NCI-H1417 (cell line): ENCODE results near the gene SLC2A13.
"Not testable (repeated sequence)": the region's sequence is repeated elsewhere in the genome, so short reads cannot be mapped to it uniquely, and the experiment has no call there.

ENCODE experiments used
- DNase-seq, 3 experiments: peaks; one replicate each; lab custom pipeline; 2025; lab: John Stamatoyannopoulos, UW

SLC2A13 gene

DNA sequence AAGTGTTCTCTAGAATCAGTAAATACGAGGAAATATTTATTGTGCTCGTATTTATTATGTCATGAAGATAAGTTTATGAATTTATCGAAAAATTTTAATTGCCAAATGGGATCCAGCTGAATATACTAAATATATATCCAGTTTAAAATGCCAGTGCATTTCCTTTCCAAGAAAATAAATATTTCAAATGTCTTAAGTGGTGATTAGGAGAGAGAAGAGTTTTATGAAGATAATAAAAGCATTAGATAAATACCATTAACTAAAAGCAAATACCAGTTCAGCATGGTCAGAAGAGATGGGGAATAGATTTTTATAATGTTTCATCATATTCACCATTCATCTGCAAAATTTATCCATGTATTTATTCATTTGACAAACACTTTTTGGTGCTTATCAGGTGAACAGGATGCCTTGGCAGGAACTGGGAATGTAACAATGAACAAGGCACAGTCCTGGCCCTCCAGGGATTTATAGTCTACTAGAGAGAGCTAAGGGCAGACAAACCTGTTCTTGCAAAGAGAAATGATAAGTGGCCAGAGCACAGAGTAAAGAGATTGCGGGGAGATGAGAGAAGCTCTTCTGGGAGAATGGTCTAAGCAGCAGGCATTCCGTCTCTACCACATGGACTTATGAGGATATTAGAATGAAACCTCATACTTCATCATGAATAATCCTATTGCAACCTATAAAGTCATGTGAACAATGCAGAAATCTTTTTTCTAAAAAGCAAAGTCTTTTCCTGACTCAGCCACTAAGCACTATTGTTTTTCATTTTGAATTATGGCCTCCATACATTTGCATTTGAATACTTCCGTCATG lies 342.6 kb downstream of the SLC2A13 start:
- DNase-seq: peak in 1 of 3 experiments; percentile 27

DNA sequence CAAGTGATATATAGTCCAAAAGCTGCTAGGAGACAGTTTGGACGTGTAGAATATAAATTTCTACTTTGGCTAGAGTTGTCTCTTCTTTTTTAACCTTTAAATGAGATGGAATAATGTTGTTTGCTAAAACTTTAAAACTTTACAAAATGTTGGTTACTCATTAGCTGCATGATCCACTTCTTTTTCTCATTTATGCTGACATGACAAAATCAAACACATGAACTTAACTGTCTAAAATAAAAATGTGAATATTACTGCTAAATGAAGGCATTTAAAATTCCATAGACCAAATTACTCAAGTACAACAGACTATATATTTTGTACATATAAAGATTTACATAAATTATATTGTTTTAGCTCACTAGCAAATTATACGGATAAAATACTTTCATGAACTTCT lies 350.4 kb downstream of the SLC2A13 start:
- no peak for DNase-seq

DNA sequence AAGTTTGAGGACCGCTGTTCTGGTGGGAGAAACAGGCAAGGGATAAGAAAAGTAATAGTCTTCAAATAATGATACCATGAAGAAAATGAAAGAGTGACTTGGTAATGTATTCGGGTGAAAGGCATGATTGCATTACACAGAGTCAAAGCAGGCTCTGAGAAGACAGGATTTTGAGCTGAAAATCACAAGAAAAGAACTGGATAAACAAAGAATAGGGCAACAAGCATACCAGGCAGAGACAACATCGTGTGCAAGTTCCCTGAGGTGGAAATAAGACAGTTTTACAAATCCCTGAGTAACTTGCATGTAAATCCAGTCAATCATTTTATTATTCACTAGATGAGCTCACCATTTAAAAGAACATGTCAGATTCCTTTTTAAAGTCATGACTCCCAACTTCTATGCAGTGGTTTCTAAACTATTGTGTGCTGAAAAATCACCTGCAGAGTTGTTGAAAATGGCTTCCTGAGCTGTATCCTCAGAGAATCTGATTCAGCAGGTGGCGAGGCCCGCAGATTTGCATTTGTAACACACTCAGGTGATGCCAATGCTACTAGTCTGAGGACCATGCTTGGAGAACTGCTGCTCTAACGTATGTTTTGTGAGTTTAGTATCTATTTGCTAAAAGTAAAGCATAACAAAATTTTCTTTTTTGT lies 353.3 kb downstream of the SLC2A13 start:
- DNase-seq: no peak

DNA sequence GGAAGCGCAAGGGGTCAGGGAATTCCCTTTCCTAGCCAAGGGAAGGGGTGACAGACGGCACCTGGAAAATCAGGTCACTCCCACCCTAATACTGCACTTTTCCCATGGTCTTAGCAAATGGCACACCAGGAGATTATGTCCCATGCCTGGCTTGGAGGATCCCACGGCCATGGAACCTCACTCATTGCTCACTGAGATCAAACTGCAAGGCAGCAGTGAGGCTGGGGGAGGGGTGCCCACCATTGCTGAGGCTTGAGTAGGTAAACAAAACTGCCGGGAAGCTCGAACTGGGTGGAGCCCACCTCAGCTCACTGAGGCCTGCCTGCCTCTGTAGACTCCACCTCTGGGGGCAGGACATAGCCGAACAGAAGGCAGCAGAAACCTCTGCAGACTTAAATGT lies 359.7 kb downstream of the SLC2A13 start:
- DNase-seq: not testable (repeated sequence)

DNA sequence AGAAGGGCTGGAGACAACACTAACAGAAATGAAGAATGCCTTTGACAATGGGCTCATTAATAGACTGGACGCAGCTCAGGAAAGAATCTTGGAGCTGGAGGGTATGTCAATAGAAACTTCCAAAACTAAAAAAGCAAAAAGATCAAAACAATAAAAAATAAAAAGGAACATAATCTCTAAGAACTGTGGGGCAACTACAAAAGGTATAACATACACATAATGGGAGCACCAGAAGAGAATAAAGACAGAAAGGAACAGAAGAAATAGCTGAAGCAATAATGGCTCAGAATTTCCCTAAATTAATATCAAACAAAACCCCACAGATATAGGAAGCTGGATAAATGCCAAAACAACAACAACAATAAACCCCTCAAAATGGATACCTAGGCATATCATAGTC lies 362.2 kb downstream of the SLC2A13 start:
- no peak for DNase-seq

DNA sequence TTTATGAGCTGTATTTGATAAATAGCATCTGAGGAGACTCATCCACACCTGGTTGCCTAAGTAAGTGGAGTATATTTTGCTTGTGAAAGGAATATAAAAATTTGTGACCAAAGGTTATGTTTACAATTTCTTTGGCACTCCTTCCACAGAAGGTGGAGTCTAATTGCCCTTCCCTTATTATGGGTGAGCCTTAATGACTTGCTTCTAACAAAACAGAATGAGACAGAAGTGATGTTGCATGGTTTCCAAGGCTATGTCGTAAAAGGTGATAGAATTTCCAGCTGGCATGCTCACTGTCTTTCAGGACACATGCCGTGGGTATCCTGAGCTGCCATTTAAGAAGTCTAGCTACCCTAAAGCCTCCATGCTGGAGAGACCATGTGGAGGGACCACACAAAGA lies 369.5 kb downstream of the SLC2A13 start:
- no peak for DNase-seq

DNA sequence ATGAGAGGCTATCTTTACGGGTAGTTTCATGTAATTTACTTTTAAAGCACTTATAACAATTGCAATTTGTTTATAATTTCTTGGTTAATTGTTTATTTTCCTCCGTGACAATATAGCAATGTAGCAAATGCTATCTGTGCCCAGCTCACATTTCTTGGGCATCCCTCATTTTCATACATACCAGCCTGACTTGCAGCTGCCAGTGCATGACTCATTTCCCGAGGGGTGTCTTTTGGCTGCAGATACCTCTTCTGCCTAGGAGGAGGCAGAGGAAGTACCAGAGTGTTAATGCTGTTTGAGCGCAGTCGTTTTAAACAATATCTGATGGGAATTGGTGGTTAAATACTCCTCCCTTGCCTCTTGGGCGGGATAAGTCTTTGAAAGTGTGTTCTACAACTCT lies 382.1 kb downstream of the SLC2A13 start:
- no peak for DNase-seq

DNA sequence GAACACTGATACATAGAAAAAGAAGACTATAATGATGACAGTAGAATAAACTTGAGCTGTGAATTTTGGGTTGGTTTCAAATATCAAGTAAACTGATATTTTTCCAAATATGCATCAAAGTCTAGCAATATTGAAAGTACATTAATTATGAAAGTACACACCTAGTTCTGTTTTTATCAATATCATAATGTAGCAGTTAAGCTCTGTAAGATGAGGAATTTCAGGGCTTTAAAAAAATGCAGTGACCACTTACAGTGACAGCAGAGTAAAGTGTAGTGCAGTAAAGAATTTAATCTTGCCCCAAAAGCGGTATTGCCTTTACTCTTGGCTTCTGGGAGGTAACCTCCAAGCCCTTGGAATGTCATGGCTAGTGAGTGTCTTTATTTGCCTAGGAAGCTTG lies 383.4 kb downstream of the SLC2A13 start:
- no peak for DNase-seq

DNA sequence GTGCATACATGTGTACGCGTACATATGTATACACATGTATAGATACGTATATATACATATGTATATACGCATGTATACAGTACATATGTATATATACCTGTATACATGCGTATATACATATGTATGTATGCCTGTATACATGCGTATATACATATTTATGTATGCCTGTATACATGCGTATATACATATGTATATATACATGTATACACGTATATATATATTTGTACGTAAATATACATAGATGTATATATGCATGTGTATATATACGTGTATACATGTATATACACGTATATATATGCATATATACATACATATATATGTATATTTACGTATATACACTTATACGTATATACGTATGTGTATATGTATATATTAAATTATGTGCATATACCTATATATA lies 392.3 kb downstream of the SLC2A13 start:
- no peak for DNase-seq

DNA sequence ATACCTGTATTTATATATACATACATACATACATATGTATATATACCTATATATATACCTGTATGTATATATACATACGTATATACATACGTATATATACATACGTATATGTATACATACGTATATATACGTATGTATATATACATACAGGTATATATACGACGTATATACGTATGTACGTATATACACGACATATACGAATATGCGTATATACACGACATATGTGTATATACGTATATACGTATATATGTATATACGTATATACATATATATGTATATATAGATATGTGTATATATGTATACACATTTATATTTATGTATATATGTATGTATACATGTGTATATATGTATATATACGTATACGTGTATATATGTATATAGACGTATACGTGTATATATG lies 393.5 kb downstream of the SLC2A13 start:
- no peak for DNase-seq
